ENCODE measurements around the gene PTCD1. TPM values are rescaled to one million over a fixed set of nuclear protein-coding genes. Genes with fewer than 3 reads are reported as not detected.
A peak's percentile ranks its signal among the peaks of the same experiment; 100 is the strongest.

Gene PTCD1
- total and polyA plus RNA-seq, 2 of the 8 experiments (the other 6 are each of a cell fraction or from before 2014, with no cell fraction given): 7.5 to 7.6 TPM

GRCh38 chr7:99473315-99473596 is 34.7 kb upstream of the PTCD1 start:
- Histone ChIP-seq H2BK120ac (replicated peaks; ENCODE audit: low read depth, low read length) (no peak overlapping the region), H4K91ac (replicated peaks; ENCODE audit: insufficient read length, low read length) (no peak overlapping the region), H3K14ac (ENCODE audit: insufficient read length) (no peak overlapping the region), H3K9ac (replicated peaks in 1 of 4; ENCODE audit: extremely low read depth in 1 of 4, low read depth in 3 of 4, low read length in 3 of 4) (peak overlapping the region in 3 of 4 experiments; percentile 78 to 91 (median 78); a peak in 6 of 7 replicates), H3K4ac (replicated peaks; ENCODE audit: insufficient read length, low read depth, low read length) (no peak overlapping the region), H4K20me1 (replicated peaks in 1 of 2; ENCODE audit: control insufficient read depth in 1 of 2, insufficient read depth in 2 of 2, low read length in 2 of 2) (peaks cover 0 to 4% of the 10 kb centered on the region in 2 experiments), H3K23me2 (ENCODE audit: low read depth, low read length) (peaks cover 7% of the 10 kb centered on the region), H3K79me2 (ENCODE audit: control insufficient read depth in 1 of 2, insufficient read depth in 2 of 2, low read length in 2 of 2) (peaks cover 16 to 47% of the 10 kb centered on the region in 2 experiments), H4K8ac (ENCODE audit: extremely low read depth, insufficient read depth, low read length) (no peak overlapping the region; the same call in 1 of the 2 replicates), H3K36me3 (ENCODE audit: control insufficient read depth in 2 of 4, insufficient read depth in 4 of 4, low read length in 3 of 4) (peaks cover 0 to 5% (median 1%) of the 10 kb centered on the region in 4 experiments; a peak in 4 of 8 replicates), H4K5ac (ENCODE audit: insufficient read length, low read depth, low read length) (no peak overlapping the region), H2BK20ac (ENCODE audit: low read length) (no peak overlapping the region), H3K27ac (ENCODE audit: low read depth, low read length) (0 out of 2 replicates have a peak overlapping the region, but pooled peaks have one; percentile 7), H2AK5ac (ENCODE audit: low read depth, low read length) (no peak overlapping the region), H2BK12ac (ENCODE audit: low read depth, low read length) (no peak overlapping the region), H2BK15ac (ENCODE audit: low read length) (no peak overlapping the region), H3K9me3 (ENCODE audit: insufficient read depth in 2 of 2, low read depth in 1 of 2, low read length in 1 of 2) (no peaks in the 10 kb centered on the region), H3K4me1 (replicated peaks in 1 of 4; ENCODE audit: control insufficient read depth in 3 of 4, insufficient read depth in 4 of 4, low read length in 3 of 4) (no peaks in the 10 kb centered on the region), H3K18ac (ENCODE audit: extremely low read depth, low read length) (0 out of 2 replicates have a peak overlapping the region, but pooled peaks have one; percentile 14), H3K4me3 (ENCODE audit: extremely low read depth in 1 of 4, insufficient read depth in 2 of 4, low read depth in 3 of 4, low read length in 4 of 4) (peak overlapping the region; percentile 75 to 91 (median 90)), H3K4me2 (ENCODE audit: insufficient read depth in 1 of 2, low read depth in 2 of 2, low read length in 2 of 2) (peak overlapping the region; percentile 78 to 86), H3K79me1 (ENCODE audit: low read depth, low read length) (peaks cover 6% of the 10 kb centered on the region), H3K56ac (replicated peaks; ENCODE audit: insufficient read length, low read depth, low read length) (no peak overlapping the region), H2AFZ (ENCODE audit: low read length) (peak overlapping the region; percentile 55; the same call in 1 of the 2 replicates), H3K27me3 (replicated peaks in 1 of 4; ENCODE audit: control insufficient read depth in 3 of 4, extremely low read depth in 1 of 4, insufficient read depth in 3 of 4, low read length in 3 of 4) (no peaks in the 10 kb centered on the region), H3K23ac (ENCODE audit: insufficient read length) (no peak overlapping the region), H2BK5ac (ENCODE audit: low read depth, low read length) (no peak overlapping the region)
- no peak for FAIRE-seq
- CTCF ChIA-PET (ENCODE audit: partially characterized antibody): interaction anchor here (1.1 to 1.4 kb wide), 2 partner anchors 13 to 15 kb away, joined by 3 to 4 read pairs; no protein-coding TSS in a partner anchor
- 10% methylated on average over 7 of the region's 7 CpGs; no CpG with 5 or more reads in 1 of the 2 experiments for WGBS, 2 experiments (ENCODE audit: extremely low coverage in 1 of 2, insufficient coverage in 1 of 2, insufficient read length in 1 of 2, insufficient replicate concordance in 2 of 2, low coverage in 1 of 2, low lambda C conversion rate in 2 of 2, missing lambda C conversion rate in 1 of 2)
- DNase-seq (ENCODE audit: low read depth in 1 of 2, low spot score in 2 of 2): no peak
- no peak for TF ChIP-seq KDM4A (IDR thresholded peaks at IDR 0.05; ENCODE audit: low read depth, low read length, severe bottlenecking)
- TF ChIP-seq SRF (IDR thresholded peaks at IDR 0.05; ENCODE audit: low read depth, low read length): peak; percentile 2; the same call in 1 of the 2 replicates
- TF ChIP-seq SIN3A (conservative IDR thresholded peaks at IDR 0.05 in 1 of 2, IDR thresholded peaks at IDR 0.05 in 1 of 2; ENCODE audit: low read depth in 1 of 2, low read length in 2 of 2): peak in 1 of 2 experiments; percentile 4; a peak in 1 of 4 replicates
- POLR2A ChIA-PET (ENCODE audit: partially characterized antibody): interaction anchor here (0.6 to 2.8 kb wide), 17 partner anchors 8 to 470 kb away, joined by 3 to 10 read pairs (median 4); partner anchors contain the start of genes ATP5MF, BUD31, PDAP1 and ZKSCAN5
